ENCODE results near the gene C21orf91.
A peak's percentile ranks its signal among the peaks of the same experiment; 100 is the strongest.

C21orf91 gene

DNA sequence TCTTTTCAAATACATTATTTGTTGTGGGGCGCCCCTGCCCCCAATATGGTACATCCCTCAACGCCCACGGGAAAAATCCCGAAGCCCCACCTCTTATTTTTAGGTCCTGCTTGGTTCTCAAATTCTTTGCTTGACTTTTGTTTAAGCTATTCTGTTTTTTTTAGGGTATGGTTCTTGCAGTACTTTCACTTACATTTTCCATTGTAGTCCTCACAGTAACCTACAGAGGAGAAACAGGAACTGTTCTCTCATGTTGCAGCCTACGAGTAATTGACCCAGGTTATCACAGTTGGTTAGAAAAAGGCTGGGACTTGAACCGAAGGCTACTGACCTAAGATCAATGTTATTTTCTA, 697 bp upstream of the C21orf91 start:
- H3K4me3 ChIP-seq (ENCODE audit: low read depth, low read length), result peak overlapping the region; percentile 93
- peak; percentile 79 for DNase-seq (ENCODE audit: low read depth)
- no peak for TF ChIP-seq CTCF (IDR thresholded peaks at IDR 0.05; ENCODE audit: low read depth, low read length, missing control alignments)

DNA sequence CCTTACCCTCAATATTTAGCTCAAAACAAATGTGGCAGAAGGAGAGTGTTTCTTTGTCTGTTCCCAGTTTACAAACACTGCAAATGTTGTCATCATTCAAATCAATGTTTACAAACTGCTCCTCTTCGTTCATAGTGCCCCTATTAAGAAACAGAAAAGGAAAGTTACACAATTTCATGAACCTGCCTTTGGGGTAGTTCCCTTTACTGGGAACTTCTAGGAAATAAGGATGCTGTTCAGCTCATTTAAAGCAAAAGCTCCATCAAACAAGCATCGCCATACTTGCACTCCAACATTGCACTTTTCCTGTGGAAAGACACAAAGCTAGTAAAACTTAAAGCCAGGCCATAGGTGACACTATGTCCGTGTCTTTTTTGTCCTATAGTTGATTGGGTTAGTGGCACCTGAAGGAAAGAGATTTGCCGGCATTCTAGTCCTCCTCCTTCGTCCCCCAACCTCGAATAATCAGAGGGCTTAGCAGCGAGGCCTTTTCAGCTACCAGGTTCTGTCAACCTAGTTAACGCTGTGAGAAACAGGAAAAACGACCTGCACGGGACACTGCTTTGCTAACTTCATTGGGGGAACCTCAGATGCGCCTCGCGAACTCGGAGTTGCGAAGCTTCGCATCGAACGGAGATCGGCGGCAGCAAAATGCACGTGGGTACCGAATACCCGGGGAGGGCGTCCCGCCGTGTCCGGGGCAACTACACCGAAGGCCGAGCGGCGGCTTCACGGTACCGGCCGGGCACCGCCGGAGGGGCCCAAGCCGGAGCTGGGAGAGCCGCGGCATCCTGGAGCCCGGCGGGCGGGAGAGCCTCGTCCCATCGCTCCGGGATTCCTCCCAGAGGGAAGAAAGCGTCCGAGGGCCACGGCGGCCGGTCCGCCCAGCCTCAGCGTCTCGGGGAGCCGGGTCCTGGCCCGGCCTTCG, 706 bp downstream of the C21orf91 start:
- H3K4me3 ChIP-seq (ENCODE audit: low read depth, low read length), result peak overlapping the region; percentile 93
- no peak for DNase-seq (ENCODE audit: low read depth)
- TF ChIP-seq CTCF (IDR thresholded peaks at IDR 0.05; ENCODE audit: low read depth, low read length, missing control alignments), result no peak

- no peak overlapping the region for H3K4me3 ChIP-seq (ENCODE audit: low read depth, low read length)
- no peak for TF ChIP-seq CTCF (IDR thresholded peaks at IDR 0.05; ENCODE audit: low read depth, low read length, missing control alignments)
- DNase-seq (ENCODE audit: low read depth), result no peak
Observed at GRCh38 chr21:17813353-17813752, 5.8 kb downstream of the C21orf91 start.

DNA sequence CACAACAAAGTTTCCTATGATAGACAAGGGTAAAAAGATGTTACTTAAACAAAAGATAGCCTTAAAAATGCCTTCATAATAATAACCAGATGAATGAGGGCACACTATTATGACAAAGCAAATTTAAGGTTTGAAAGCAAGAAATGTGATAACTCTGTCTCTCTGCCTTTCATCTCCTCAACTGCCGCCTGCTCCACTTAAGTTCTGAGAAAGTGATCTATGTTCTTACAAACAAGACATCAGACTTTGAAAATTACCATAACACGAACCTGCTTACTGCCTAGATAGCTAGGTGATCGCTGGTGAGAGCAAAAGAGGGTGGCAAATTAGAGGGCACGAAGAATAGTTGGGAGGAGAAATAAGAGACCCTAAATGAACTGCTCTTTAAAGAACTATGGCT, 13.2 kb downstream of the C21orf91 start:
- TF ChIP-seq CTCF (IDR thresholded peaks at IDR 0.05; ENCODE audit: low read depth, low read length, missing control alignments), result no peak
- no peak overlapping the region for H3K4me3 ChIP-seq (ENCODE audit: low read depth, low read length)
- DNase-seq (ENCODE audit: low read depth), result no peak

DNA sequence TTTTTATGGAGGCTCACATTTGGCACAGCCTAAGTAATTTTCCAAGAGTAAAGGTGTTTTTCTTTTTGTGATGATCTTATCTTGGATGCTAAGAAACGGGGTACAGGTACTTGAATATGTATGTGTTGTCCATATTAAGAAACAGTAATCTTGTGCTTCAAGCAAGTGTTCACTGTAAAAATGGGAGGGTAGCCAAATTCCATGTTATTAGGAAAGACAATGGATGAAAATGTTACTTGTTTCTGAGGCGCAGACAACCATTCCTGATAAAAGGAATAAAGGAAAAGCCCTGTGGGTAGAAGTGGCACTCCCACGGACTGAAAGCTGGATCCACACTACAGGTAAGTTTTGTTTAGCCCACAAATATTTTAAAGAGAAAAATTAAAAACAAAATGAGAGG, 15.6 kb downstream of the C21orf91 start:
- H3K4me3 ChIP-seq (ENCODE audit: low read depth, low read length), result no peak overlapping the region
- TF ChIP-seq CTCF (IDR thresholded peaks at IDR 0.05; ENCODE audit: low read depth, low read length, missing control alignments), result no peak
- DNase-seq (ENCODE audit: low read depth), result no peak

GRCh38 chr21:17802572-17802971, 16.6 kb downstream of the C21orf91 start:
- no peak for TF ChIP-seq CTCF (IDR thresholded peaks at IDR 0.05; ENCODE audit: low read depth, low read length, missing control alignments)
- no peak overlapping the region for H3K4me3 ChIP-seq (ENCODE audit: low read depth, low read length)
- DNase-seq (ENCODE audit: low read depth), result no peak
